Inflammatory macrophage treated with lipopolysaccharide for 1 hour (primary cell): ENCODE data around the gene SAT2.
A peak's percentile ranks its signal among the peaks of the same experiment; 100 is the strongest.
"Not testable (repeated sequence)": the region's sequence is repeated elsewhere in the genome, so short reads cannot be mapped to it uniquely, and the experiment has no call there.

Experiments used
- DNase-seq, 2 donors: peaks; one replicate each; pipeline ENCODE4 v3.0.0-alpha.2; 2020 to 2022

Gene SAT2

DNA sequence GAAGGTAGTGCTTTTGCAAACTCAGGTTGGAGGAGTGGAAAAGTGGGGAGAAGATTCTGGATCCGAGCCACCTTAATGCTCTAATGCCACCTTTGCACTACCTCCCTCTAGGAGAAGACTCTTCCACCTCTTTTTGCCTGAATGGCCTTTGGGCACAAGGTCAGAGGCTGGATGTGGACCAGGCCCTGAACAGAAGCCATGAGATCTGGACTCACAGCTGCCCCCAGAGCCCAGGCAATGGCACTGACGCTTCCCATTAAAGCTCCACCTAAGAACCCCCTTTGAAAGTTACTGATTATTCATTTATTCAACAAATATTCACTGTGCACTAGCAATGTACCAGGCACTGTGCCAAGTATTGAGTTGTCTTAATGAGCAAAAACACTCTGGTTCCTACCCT lies 5.5 kb upstream of the SAT2 start:
- no peak for DNase-seq

DNA sequence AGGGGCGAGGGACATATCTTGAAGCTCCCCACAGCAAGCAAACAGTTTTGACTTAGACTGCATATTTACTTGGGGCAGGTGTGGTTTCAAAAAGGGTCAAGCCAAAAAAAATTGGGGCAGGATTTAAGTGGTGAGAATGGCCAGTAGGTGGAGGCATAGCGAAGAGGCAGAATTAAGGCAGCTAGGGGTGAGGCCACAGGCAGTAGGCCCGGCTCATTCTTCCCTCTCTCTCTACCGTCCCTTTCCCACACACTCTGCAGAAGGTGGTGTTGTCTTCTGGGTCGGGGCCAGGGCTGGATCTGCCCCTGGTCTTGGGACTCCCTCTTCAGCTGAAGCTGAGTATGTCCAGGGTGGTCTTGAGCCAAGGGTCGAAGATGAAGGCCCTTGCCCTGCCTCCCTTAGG lies 4.9 kb upstream of the SAT2 start:
- peak; percentile 42 to 75 for DNase-seq

DNA sequence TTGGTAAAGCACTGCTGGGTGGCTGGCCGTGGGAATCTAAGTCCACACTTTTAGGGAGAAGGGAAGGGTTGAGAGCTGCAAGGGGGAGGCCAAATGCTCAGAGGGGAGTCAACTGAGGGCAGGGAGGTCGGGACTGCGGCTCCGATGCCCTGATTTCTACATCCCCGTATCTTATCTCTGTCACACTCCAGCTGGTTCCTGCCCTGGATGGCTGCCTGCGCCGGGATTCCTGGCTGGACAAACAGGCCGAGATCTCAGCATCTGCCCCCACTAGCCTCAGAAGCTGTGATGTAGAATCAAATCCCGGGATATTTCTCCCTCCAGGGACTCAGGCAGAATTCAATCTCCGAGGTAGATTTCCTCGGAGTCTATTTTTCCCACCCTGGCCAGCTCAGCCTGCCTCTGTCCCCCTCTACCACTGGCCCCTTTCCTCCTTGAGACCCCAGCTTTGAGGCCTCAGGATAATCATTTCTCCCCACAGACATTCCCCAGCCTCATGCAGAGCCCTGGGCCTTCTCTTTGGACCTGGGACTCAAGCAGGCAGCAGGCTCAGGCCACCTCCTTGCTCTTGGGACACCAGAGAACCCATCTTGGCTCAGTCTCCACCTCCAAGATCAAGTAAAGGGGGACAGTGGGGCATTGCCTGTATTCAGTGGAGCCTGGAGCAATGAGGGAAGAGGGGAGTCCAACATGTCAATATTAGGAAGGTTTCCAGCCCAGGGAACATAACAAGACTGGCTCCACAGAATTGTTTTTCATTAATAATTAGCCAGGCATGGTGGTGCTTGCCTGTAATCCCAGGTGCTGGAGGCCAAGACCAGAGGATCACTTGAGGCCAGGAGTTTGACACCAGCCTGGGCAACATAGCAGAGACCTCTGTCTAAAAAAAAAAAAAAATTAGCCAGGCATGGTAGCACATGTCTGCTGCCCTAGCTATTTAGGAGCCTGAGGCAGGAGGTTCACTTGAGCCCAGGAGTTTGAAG lies 4.1 kb upstream of the SAT2 start:
- no peak for DNase-seq

DNA sequence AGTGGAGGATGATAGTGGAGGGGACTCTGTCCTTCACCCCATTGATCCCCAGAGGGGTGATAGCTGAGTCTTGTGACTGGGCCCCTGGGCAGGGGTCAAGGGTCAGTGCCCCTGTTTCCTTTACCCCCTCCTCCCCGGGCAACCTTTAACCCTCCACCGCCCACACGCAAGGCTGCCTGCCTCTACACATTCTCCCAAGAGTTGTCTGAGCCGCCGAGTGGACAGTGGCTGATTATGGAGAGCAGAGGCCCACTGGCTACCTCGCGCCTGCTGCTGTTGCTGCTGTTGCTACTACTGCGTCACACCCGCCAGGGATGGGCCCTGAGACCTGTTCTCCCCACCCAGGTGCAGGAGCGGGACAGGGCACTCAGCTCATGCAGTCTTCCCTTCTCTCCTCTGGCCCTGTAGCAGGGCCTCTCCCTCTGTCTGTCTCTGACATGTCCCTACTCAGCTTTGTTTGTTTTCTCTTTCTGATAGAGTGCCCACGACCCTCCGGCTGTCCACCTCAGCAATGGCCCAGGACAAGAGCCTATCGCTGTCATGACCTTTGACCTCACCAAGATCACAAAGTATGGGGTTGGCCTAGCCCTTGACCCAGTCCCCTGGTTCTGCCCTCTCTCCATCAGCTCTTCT lies 2.4 kb upstream of the SAT2 start, which contains the start of gene SHBG:
TSS of gene SHBG (plus strand) at position 197 of the 633 bp plus-strand sequence. CDS start at position 235, 38 bp downstream.
- DNase-seq: no peak

DNA sequence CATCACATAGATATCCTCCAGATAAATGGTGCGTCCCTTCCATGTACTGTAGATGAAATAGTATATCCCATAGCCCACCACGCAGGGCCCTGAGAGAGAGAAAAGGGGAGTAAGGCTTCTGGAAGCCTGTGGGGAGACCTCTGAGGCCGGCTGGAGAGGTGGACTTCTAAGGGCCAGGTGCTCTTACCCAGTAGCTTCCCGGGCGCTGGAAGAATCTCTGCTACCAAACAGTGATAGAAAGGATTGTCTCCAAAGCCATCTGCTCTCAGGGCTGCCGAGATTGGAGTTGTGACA lies 718 bp downstream of the SAT2 start:
- no peak for DNase-seq

DNA sequence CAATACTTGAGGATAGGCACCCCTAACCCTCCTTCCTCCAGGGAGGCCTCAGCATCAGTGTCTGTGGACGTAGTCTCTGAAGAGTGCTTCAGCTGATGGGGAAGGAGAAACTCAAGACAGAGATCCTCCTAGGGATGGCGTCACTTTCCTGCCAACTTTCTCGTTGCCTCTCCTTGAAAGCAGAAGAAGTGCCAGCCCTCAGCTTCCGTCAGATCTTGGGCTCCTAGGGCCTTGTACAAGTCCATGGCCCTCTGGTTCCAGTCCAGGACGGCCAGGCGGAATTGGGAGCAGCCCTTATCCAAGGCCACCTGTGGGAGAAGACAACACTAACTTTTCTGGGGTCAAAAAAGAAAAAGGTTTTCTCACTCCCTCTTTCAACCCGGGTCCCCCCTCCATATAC lies 1.3 kb downstream of the SAT2 start:
- DNase-seq: peak; percentile 74 to 75

DNA sequence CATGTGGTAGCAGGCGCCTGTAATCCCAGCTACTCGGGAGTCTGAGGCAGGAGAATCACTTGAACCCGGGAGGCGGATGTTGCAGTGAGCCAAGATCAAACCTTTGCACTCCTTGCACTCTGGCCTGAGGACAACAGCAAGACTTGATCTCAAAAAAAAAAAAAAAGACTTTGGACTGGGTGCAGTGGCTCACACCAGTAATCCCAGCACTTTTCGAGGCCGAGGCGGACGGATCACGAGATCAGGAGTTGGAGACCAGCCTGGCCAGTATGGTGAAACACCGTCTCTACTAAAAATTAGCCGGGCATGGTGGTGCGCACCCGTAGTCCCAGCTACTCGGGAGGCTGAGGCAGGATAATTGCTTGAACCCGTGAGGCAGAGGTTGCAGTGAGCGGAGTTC lies 1.9 kb downstream of the SAT2 start:
- not testable (repeated sequence) for DNase-seq

DNA sequence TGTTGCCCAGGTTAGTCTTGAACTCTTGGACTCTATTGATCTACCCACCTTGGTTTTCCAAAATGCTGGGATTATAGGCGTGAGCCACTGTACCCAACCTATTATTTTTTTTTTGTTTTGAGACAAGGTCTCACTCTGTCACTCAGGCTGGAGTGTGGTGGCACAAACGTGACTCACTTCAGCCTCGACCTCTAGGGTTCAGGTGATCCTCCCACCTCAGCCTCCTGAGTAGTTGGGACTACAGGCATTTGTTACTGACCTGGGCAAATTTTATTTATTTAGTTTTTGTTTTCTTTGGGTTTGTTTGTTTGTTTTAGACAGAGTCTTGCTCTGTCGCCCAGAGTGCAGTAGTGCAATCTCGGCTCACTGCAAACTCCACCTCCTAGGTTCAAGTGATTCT lies 4.0 kb downstream of the SAT2 start:
- no peak for DNase-seq

DNA sequence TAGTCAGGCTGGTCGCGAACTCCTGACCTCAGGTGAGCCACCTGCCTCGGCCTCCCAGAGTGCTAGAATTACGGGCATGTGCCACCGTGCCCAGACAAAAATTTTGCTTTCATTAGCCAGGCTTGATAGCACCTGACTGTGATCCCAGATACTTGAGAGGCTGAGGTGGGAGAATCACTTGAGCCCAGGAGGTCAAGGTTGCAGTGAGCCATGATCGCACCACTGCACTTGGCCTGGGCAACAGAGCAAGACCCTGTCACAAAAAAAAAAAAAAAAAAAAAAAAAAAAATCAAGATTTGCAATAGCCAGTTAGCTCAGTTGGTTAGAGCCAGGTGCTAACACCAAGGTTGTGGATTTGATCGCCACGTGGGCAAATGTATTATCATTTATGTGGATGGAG lies 6.8 kb downstream of the SAT2 start:
- no peak for DNase-seq

DNA sequence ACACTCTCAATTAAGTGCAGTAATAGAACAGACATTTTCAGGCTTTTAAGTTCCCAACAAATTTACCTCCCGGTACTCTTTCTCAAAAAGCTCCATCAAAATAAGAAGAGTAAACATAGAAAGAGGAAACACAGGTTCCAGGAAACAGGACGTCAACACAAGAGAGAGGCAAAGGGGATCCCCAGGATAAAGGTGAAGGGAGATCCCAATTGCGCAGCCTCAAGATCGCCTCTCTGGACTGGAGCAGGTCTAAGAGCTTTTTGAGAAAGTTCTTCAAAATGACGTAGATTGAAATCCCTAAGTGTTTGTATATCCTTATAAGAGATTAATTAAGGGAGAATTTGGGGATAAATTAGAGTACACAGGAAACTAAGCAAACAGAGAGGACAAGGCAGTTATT lies 9.0 kb downstream of the SAT2 start:
- DNase-seq: no peak

DNA sequence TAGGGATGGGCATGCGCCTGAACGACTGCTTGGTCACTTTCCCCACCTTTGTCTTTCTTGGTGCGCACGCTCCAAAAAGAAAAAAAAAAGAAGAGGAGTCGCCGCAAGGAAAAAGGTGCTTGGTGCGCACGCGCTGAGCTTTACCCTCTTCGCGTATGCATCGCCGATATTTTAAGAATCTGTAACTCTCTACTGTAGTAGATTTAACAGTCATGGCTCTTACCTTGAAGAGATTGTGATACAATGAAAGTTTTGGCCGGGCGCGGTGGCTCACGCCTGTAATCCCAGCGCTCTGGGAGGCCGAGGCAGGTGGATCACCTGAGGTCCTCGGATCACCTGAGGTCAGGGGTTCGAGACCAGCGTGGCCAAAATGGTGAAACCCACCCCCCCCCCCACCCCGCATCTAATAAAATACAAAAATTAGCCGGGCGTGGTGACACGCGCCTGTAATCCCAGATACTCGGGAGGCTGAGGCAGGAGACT lies 12.3 kb downstream of the SAT2 start:
- no peak for DNase-seq

DNA sequence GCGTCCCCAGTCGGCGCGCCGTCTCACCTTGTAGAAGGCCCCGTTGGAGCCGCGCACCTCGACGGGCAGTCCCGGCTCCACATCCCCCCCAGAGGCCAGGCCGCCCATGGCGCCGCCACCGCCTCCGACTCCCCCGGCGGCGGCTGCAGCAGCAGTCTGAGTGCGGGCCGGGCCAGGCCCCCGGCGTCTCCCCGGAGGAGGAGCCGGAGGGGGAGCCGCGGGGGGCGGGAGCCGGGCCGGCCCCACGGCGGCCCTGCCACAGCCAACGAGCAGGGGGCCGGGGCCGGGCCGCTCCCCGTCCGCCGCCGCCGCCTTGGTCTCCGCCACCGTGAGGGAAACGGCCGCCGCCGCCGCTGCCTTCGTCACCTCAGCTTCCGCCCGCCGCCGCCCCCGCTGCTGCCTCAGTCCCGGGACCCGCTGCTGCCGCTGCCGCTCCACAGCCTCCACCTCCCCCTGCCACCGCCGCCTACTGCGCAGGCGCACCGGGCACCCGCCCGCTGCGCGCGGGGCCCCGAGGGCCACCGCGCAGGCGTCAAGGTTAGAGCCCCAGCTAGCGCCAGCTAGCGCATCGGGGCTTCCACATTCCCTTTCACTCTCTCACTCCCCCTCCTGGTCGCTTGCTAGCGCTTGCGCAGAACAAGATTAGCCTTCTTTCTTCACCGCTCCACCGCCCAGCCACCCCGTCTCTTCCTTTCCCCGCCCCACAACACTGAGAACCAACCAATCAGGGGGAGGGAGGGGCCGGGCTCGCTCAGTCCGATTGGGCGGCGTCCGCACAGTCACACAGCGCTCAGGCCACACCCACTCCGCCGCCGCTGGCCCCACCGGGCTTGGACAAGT lies 13.0 kb downstream of the SAT2 start, which contains the start of gene FXR2:
TSS of gene FXR2 (minus strand) at position 473 of the 840 bp plus-strand sequence. CDS start at position 108, 365 bp downstream.
- peak; percentile 99 for DNase-seq

DNA sequence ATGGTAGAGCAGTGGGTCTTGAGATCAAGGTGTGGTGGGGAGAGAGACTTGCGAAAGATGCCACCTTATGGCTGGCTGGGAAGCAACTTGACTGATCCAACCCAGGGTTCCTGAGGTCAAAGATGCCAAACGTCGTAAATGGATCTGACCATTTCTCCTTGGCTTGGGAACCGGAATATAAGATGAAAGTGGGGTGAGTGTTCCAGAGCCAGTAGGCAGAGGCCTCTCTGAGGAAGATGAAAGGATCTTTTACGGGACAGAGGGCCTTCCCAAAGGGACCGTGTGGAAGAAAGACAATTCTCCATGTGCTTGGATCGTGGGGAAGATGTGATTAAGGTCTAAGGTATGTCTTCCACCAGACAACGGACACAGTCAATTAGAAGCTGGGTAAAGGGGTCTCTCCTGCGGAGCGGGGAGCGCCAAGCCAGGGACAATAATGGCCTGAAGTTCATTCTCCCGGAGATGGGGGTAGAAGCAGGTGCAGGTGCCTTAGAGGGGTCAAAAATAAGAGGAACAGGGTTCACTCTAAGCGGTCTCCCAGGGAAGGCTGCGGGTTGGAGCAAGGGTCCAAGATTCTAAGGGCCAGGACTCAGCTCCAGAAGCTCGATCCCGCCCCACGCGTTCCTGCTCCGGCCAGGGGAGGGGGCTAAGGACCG lies 13.7 kb downstream of the SAT2 start:
- DNase-seq: no peak

DNA sequence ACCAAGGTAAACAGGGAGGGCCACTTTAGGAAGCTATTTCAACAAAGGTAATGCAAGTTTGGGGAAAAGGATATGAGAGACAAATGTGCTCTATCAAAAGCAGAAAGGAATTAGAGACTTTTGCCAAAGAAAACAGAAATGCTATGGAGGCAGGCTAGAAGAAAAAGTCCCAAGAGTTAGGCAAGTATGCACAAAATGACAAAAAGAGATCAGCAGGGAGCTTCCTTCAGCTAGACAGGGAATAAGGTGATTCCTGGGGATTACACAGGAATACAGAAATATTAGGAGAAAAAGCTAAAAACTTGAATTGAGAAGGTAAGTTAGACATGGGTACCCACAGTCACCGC lies 15.4 kb downstream of the SAT2 start:
- no peak for DNase-seq

DNA sequence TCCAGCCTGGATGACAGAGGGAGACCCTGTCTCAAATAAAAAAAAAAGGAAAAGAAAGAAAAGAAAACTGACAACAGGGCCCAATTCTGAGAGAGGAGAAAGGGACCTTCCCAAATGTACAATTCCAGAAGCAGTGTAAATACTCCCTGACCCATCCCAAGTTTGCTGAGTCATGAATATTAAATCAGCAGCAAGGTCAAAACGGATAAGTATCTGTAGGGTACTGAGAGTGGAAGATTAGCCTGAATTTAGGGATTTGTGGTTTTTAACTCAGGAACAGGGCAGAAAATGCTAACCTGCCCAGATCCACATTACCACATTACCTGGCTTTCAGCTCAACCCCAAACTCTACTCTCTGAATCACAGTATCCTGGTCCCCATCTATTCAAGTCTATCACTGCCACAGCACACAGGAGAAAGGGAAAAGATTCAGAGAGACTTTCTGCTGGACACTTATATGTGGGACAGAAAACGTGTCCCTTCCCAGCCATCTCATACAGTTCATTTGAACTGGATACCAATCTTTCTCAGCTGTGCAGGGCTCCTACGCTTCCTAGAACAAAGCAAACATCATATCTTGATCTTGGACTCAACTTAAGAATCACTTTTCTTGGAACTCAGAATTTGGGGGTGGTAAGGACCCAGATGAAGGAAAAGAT lies 15.9 kb downstream of the SAT2 start:
- DNase-seq: no peak

DNA sequence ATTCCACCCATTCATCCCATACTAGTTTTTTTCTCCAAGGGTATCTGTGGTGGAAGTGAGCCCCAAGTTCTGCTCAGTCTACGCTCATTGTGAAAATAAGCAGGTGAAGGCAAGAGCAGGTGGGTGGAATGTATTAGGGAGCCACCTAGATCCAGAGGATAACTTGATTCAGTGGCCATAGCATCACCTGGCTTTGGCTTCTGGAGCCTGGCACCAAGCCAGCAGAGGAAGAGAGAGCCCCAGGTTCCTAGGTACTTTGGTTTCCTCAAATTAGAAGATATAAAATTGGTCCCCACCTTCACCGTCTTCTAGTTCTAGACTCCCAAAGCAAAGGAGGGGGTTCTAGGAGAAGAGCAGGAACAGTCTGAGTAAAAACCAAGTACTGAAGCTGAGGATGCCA lies 17.0 kb downstream of the SAT2 start:
- no peak for DNase-seq

DNA sequence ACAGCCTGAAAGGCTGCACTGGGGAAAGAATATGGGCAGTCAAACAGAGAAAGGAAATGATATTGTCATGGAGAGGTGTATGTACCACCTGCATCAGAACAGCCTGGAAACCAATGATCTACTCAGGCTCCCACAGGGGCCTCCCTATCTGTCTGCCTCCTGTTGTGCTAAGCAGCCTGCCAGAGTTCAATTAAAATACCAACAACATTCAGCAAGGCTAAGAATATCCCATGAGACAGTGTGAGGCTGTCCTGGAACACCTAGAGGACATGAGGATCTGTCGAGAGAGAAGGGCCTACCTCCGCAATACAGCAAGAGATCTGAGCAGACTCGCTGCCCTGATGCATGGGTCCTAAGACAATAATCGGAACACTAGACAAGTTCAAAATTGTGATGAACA lies 21.3 kb downstream of the SAT2 start:
- DNase-seq: no peak

DNA sequence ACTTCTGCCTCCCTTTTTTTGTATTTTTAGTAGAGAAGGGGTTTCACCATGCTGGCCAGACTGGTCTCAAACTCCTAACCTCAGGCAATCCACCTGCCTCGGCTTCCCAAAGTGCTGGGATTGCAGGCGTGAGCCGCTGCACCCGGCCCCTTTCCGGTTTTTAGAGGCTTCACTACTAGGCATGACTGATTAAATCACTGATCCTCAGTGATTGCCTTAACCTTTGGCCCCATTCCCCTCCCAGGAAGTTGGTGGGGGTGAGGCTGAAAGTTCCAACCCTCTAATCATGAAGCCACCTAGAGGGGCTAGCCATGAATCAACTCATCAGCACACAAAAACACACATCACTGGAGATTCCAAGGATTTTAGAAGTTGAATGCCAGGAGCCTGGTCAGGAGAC lies 30.1 kb downstream of the SAT2 start:
- not testable (repeated sequence) for DNase-seq

DNA sequence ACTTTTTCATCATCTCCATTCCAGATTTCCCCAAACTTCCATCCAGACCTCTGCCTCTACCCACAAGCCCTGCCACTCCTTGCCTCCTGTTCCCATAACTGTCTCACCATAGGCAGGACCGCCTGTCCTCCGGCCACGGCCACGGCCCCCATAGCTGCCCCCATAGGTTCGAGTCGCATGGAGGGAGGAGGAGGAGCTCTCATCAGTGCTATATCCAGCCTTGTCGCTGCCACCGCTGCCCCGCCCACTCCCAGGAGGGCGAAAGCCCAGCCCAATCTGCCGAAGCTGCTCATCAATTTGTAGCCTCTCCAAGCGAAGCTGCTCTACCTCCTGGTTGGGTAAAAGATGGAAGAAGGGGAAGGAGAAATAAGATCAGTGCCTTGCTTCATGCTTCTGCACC lies 34.3 kb downstream of the SAT2 start:
- DNase-seq: no peak

DNA sequence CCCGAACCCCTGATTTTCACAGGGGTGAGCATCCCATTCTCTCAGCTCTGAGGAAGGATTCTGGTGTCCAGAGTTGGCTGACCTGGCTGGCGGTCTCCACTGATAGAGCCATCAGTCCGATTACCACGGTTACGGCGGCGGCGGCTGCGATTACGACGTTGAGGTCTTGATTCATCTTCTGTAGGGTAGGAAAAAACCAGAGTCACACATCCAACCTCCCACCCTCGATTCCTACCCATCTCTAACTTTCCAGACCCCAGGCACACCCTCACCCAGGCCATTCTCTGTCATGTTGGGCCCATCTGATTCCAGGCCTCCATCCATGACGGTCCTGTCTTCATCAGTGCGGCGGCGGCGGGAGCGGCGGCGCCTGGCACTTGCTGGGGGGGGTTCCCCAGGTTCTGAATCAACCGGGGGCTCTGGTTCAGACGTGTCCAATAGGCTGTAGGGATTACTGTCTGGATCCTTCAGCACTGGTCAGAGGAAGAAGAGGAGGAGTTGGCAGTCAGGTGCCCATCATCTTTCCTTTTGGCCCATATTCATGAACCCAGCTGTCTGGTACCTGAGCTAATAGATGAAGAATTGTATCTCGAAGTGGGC lies 35.1 kb downstream of the SAT2 start:
- no peak for DNase-seq

DNA sequence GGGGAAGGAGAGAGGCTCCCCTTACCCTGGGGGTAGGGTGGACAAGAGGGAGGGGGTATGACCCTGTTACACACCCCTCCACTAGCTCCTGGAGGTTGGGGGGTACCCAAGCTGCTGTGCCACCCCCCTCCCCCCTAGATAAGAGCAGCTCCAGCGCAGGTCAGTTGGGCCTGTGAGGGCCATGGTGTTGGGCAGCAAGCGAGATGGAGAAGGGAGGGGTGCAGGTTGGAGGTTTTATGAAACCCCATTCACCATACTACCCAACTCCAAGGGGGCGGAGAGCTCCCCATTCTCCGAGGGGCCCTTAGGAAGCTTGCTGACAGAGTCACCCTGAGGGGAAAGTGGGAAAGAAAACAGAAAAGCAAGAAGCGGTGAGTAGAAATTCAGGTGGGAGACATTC lies 36.0 kb downstream of the SAT2 start:
- DNase-seq: no peak

DNA sequence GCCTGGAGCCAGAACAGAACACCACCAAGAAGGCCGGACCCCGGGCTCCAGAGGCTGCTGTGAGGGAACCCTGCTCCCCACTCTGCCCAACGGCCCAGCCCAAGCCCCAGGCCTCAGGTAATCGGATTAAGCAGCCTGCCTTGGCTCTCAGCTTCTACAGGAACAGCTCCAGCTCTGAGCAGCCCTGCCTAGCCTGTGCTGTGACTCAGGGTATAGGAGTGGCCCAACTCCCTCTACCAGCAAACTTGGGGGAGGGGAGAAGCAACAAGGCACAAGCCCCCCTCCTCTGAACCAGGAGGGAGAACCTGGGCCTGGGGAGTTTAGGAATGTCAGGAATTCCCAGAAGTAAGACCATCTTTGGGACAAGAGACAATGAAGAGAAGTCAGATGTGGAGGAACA lies 36.9 kb downstream of the SAT2 start:
- no peak for DNase-seq
